GM19395 (cell line): ENCODE results near the gene SARDH.

Source experiments
- ATAC-seq: cut with Tn5 transposase; IDR thresholded peaks from one replicate; pipeline ENCODE4 v1.9.1; 2021; ENCODE audit warnings: mild to moderate bottlenecking, moderate library complexity; ENCODE audit not compliant: unreplicated experiment

The SARDH gene

GRCh38 chr9:133705576-133705975 lies 32.6 kb downstream of the SARDH start:
- ATAC-seq, result no peak

GRCh38 chr9:133704711-133705181 lies 33.4 kb downstream of the SARDH start:
- ATAC-seq, result no peak

- no peak for ATAC-seq
Measured at GRCh38 chr9:133703591-133704399, 34.4 kb downstream of the SARDH start.

- ATAC-seq, result no peak
Measured at GRCh38 chr9:133702798-133703590, 35.2 kb downstream of the SARDH start.

- ATAC-seq, result no peak
Measured at GRCh38 chr9:133701981-133702797, 36.0 kb downstream of the SARDH start.

GRCh38 chr9:133701321-133701980 lies 36.7 kb downstream of the SARDH start:
- no peak for ATAC-seq

- ATAC-seq, result no peak
Measured at GRCh38 chr9:133700819-133701320, 37.3 kb downstream of the SARDH start.

- no peak for ATAC-seq
Measured at GRCh38 chr9:133699546-133699945, 38.6 kb downstream of the SARDH start.

- no peak for ATAC-seq
Measured at GRCh38 chr9:133696071-133696472, 42.1 kb downstream of the SARDH start.

GRCh38 chr9:133694686-133695085 lies 43.5 kb downstream of the SARDH start:
- ATAC-seq, result no peak

GRCh38 chr9:133693703-133694529 lies 44.2 kb downstream of the SARDH start:
- ATAC-seq, result no peak

GRCh38 chr9:133693116-133693515 lies 45.0 kb downstream of the SARDH start:
- no peak for ATAC-seq

GRCh38 chr9:133692364-133692985 lies 45.7 kb downstream of the SARDH start:
- no peak for ATAC-seq

GRCh38 chr9:133691626-133692363 lies 46.4 kb downstream of the SARDH start:
- no peak for ATAC-seq

- ATAC-seq, result no peak
Measured at GRCh38 chr9:133691191-133691590, 47.0 kb downstream of the SARDH start.

- no peak for ATAC-seq
Measured at GRCh38 chr9:133690081-133690561, 48.0 kb downstream of the SARDH start.

GRCh38 chr9:133689151-133689763 lies 48.9 kb downstream of the SARDH start:
- ATAC-seq, result no peak
